ENCODE results near the gene MRPS26.

The MRPS26 gene

GRCh38 chr20:3077618-3078134 lies 31.8 kb downstream of the MRPS26 start:
- H3K36me3 ChIP-seq (replicated peaks): no peaks in the 10 kb centered on the region
- peaks cover 21% of the 10 kb centered on the region for H3K27me3 ChIP-seq (replicated peaks)
- in situ Hi-C loops (cut with HindIII; ENCODE audit: low pct_ligation_motif_present, low sequenced_read_pairs): no loop called here
- no peak overlapping the region for H3K27ac ChIP-seq
- TF ChIP-seq, protein P1, sequence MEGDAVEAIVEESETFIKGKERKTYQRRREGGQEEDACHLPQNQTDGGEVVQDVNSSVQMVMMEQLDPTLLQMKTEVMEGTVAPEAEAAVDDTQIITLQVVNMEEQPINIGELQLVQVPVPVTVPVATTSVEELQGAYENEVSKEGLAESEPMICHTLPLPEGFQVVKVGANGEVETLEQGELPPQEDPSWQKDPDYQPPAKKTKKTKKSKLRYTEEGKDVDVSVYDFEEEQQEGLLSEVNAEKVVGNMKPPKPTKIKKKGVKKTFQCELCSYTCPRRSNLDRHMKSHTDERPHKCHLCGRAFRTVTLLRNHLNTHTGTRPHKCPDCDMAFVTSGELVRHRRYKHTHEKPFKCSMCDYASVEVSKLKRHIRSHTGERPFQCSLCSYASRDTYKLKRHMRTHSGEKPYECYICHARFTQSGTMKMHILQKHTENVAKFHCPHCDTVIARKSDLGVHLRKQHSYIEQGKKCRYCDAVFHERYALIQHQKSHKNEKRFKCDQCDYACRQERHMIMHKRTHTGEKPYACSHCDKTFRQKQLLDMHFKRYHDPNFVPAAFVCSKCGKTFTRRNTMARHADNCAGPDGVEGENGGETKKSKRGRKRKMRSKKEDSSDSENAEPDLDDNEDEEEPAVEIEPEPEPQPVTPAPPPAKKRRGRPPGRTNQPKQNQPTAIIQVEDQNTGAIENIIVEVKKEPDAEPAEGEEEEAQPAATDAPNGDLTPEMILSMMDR (IDR thresholded peaks at IDR 0.05; ENCODE audit: low read depth, low read length, missing control alignments): no peak
- no peak overlapping the region for H3K4me3 ChIP-seq (ENCODE audit: low read depth, low read length)
- DNase-seq: no peak

GRCh38 chr20:3080939-3081388 lies 35.1 kb downstream of the MRPS26 start:
- no peak overlapping the region for H3K27ac ChIP-seq
- no peaks in the 10 kb centered on the region for H3K36me3 ChIP-seq (replicated peaks)
- in situ Hi-C loops (cut with HindIII; ENCODE audit: low pct_ligation_motif_present, low sequenced_read_pairs): no loop called here
- peaks cover 36% of the 10 kb centered on the region for H3K27me3 ChIP-seq (replicated peaks)
- H3K4me3 ChIP-seq (ENCODE audit: low read depth, low read length): no peak overlapping the region
- TF ChIP-seq, protein P1 (IDR thresholded peaks at IDR 0.05; ENCODE audit: low read depth, low read length, missing control alignments): no peak
- no peak for DNase-seq

DNA sequence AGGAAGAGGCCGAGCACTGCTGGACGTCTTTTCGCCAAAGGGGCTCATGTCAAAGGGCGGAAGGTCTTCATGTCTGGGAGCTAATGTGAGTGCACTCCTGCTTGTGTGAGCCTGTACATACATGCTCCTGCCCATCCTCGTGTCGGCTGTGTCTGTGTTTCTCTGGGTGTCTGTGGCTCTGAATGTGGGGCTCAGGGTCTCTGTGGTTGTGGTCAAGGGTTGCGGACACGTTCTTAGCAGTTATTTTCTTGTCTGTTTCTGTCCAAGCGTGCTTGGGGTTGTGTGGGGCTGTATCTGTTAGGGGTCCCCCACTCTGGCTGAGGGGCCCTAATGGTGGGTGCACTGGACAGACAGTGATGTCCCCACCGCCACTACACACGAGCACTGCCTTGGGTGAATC lies 35.8 kb downstream of the MRPS26 start:
- in situ Hi-C loops (cut with HindIII; ENCODE audit: low pct_ligation_motif_present, low sequenced_read_pairs): no loop called here
- peaks cover 36% of the 10 kb centered on the region for H3K27me3 ChIP-seq (replicated peaks)
- H3K4me3 ChIP-seq (ENCODE audit: low read depth, low read length): no peak overlapping the region
- TF ChIP-seq, protein P1 (IDR thresholded peaks at IDR 0.05; ENCODE audit: low read depth, low read length, missing control alignments): no peak
- H3K36me3 ChIP-seq (replicated peaks): no peaks in the 10 kb centered on the region
- DNase-seq: no peak
- no peak overlapping the region for H3K27ac ChIP-seq

- Histone ChIP-seq H3K36me3 (replicated peaks) (no peaks in the 10 kb centered on the region), H3K27me3 (replicated peaks) (peaks cover 36% of the 10 kb centered on the region), H3K4me3 (ENCODE audit: low read depth, low read length) (no peak overlapping the region), H3K27ac (no peak overlapping the region)
- TF ChIP-seq, protein P1 (IDR thresholded peaks at IDR 0.05; ENCODE audit: low read depth, low read length, missing control alignments): no peak
- in situ Hi-C loops (cut with HindIII; ENCODE audit: low pct_ligation_motif_present, low sequenced_read_pairs): no loop called here
- DNase-seq: no peak
Observed at GRCh38 chr20:3082306-3082951, 36.6 kb downstream of the MRPS26 start.

- in situ Hi-C loops (cut with HindIII; ENCODE audit: low pct_ligation_motif_present, low sequenced_read_pairs): no loop called here
- no peak for DNase-seq
- TF ChIP-seq, protein P1 (IDR thresholded peaks at IDR 0.05; ENCODE audit: low read depth, low read length, missing control alignments): no peak
- Histone ChIP-seq H3K27ac (no peak overlapping the region), H3K4me3 (ENCODE audit: low read depth, low read length) (no peak overlapping the region), H3K27me3 (replicated peaks) (peaks cover 36% of the 10 kb centered on the region), H3K36me3 (replicated peaks) (no peaks in the 10 kb centered on the region)
Observed at GRCh38 chr20:3082955-3083952, 37.4 kb downstream of the MRPS26 start.

Measured in brain microvascular endothelial cell (primary cell).